ENCODE results near the gene TAF8. TPM values are rescaled to one million over a fixed set of nuclear protein-coding genes. Genes with fewer than 3 reads are reported as not detected.

Gene TAF8
- polyA plus RNA-seq, 1 donor (not counting 4 experiments of a cell fraction or from before 2014, with no cell fraction given): 15.9 TPM

- TF ChIP-seq EZH2 (IDR thresholded peaks at IDR 0.05; ENCODE audit: low read length) (no peak), CTCF (optimal IDR thresholded peaks at IDR 0.05 in 1 of 3, IDR thresholded peaks at IDR 0.05 in 1 of 3, conservative IDR thresholded peaks at IDR 0.05 in 1 of 3; ENCODE audit: extremely low read depth in 1 of 3, insufficient read depth in 2 of 3, low read length in 3 of 3) (no peak)
- H3K27ac ChIP-seq (ENCODE audit: control insufficient read depth, insufficient read depth, low read length): no peak overlapping the region
- H3K4me3 ChIP-seq (ENCODE audit: control insufficient read depth in 2 of 3, extremely low read depth in 1 of 3, insufficient read depth in 2 of 3, low read depth in 1 of 3, low read length in 3 of 3): no peak overlapping the region
- no peak overlapping the region for H3K4me2 ChIP-seq (ENCODE audit: control insufficient read depth, extremely low read depth, insufficient read depth, low read depth, low read length)
- no peak overlapping the region for H2AFZ ChIP-seq (ENCODE audit: control insufficient read depth, low read length)
- dilution Hi-C loops (cut with MboI; ENCODE audit: extremely low pct_ligation_motif_present, low sequenced_read_pairs): no loop called here
- no peaks in the 10 kb centered on the region for H3K9me1 ChIP-seq (ENCODE audit: control insufficient read depth, extremely low read depth, insufficient read depth, low read length)
- H3K9me3 ChIP-seq (ENCODE audit: control insufficient read depth, low read depth, low read length): no peaks in the 10 kb centered on the region
- no peak for FAIRE-seq
- no peaks in the 10 kb centered on the region for H3K79me2 ChIP-seq (ENCODE audit: control insufficient read depth, insufficient read depth, low read length)
- no peak overlapping the region for H3K9ac ChIP-seq (ENCODE audit: control insufficient read depth, extremely low read depth, insufficient read depth, low read length)
- peaks cover 2 to 5% of the 10 kb centered on the region in 2 experiments for H3K36me3 ChIP-seq (ENCODE audit: control insufficient read depth in 2 of 2, extremely low read depth in 1 of 2, insufficient read depth in 2 of 2, low read length in 2 of 2)
- H3K27me3 ChIP-seq (ENCODE audit: control insufficient read depth, extremely low read depth, insufficient read depth, low read length): no peaks in the 10 kb centered on the region
- H4K20me1 ChIP-seq (ENCODE audit: control insufficient read depth, extremely low read depth, insufficient read depth, low read length): no peaks in the 10 kb centered on the region
- no peaks in the 10 kb centered on the region for H3K4me1 ChIP-seq (ENCODE audit: control insufficient read depth, extremely low read depth, insufficient read depth, low read length)
- DNase-seq (ENCODE audit: low read depth, low spot score): no peak
Measured at GRCh38 chr6:42029062-42029685, 21.1 kb upstream of the TAF8 start.

- Histone ChIP-seq H3K4me3 (ENCODE audit: control insufficient read depth in 2 of 3, extremely low read depth in 1 of 3, insufficient read depth in 2 of 3, low read depth in 1 of 3, low read length in 3 of 3) (no peak overlapping the region), H3K4me2 (ENCODE audit: control insufficient read depth, extremely low read depth, insufficient read depth, low read depth, low read length) (no peak overlapping the region), H3K4me1 (ENCODE audit: control insufficient read depth, extremely low read depth, insufficient read depth, low read length) (no peaks in the 10 kb centered on the region), H3K36me3 (ENCODE audit: control insufficient read depth in 2 of 2, extremely low read depth in 1 of 2, insufficient read depth in 2 of 2, low read length in 2 of 2) (peaks cover 2 to 5% of the 10 kb centered on the region in 2 experiments), H3K9me1 (ENCODE audit: control insufficient read depth, extremely low read depth, insufficient read depth, low read length) (no peaks in the 10 kb centered on the region), H3K27me3 (ENCODE audit: control insufficient read depth, extremely low read depth, insufficient read depth, low read length) (no peaks in the 10 kb centered on the region), H3K9ac (ENCODE audit: control insufficient read depth, extremely low read depth, insufficient read depth, low read length) (no peak overlapping the region), H3K79me2 (ENCODE audit: control insufficient read depth, insufficient read depth, low read length) (peaks cover under 1% of the 10 kb centered on the region), H2AFZ (ENCODE audit: control insufficient read depth, low read length) (no peak overlapping the region), H3K9me3 (ENCODE audit: control insufficient read depth, low read depth, low read length) (no peaks in the 10 kb centered on the region), H4K20me1 (ENCODE audit: control insufficient read depth, extremely low read depth, insufficient read depth, low read length) (no peaks in the 10 kb centered on the region), H3K27ac (ENCODE audit: control insufficient read depth, insufficient read depth, low read length) (no peak overlapping the region)
- DNase-seq (ENCODE audit: low read depth, low spot score) (no peak), FAIRE-seq (no peak)
- dilution Hi-C loops (cut with MboI; ENCODE audit: extremely low pct_ligation_motif_present, low sequenced_read_pairs): no loop called here
- no peak for TF ChIP-seq EZH2 (IDR thresholded peaks at IDR 0.05; ENCODE audit: low read length)
- TF ChIP-seq CTCF (optimal IDR thresholded peaks at IDR 0.05 in 1 of 3, IDR thresholded peaks at IDR 0.05 in 1 of 3, conservative IDR thresholded peaks at IDR 0.05 in 1 of 3; ENCODE audit: extremely low read depth in 1 of 3, insufficient read depth in 2 of 3, low read length in 3 of 3): no peak
Measured at GRCh38 chr6:42029881-42030280, 20.4 kb upstream of the TAF8 start.
